ENCODE measurements around the gene TMEM184B.
"Not testable (repeated sequence)": the region's sequence is repeated elsewhere in the genome, so short reads cannot be mapped to it uniquely, and the experiment has no call there.

Gene TMEM184B

GRCh38 chr22:38202437-38203089, 70.2 kb downstream of the TMEM184B start:
- peak; percentile 52 for DNase-seq

- DNase-seq: peak; percentile 77
These were observed 70.9 kb downstream of the TMEM184B start, which contains the start of gene MAFF for GRCh38 chr22:38201711-38202436. MAFF (plus strand) TSS chr22:38201994; CDS start chr22:38213854, 11,860 bp downstream.

GRCh38 chr22:38201371-38201710, 71.5 kb downstream of the TMEM184B start:
- no peak for DNase-seq

GRCh38 chr22:38199826-38200559, 72.8 kb downstream of the TMEM184B start:
- DNase-seq: no peak

GRCh38 chr22:38196791-38197419, 75.9 kb downstream of the TMEM184B start:
- no peak for DNase-seq

GRCh38 chr22:38193580-38193979, 79.2 kb downstream of the TMEM184B start:
- DNase-seq: no peak

GRCh38 chr22:38192475-38192863, 80.3 kb downstream of the TMEM184B start:
- no peak for DNase-seq

GRCh38 chr22:38191731-38192474, 80.9 kb downstream of the TMEM184B start:
- no peak for DNase-seq

GRCh38 chr22:38191055-38191454, 81.8 kb downstream of the TMEM184B start:
- no peak for DNase-seq

- no peak for DNase-seq
These were observed 82.2 kb downstream of the TMEM184B start for GRCh38 chr22:38190581-38190980.

- no peak for DNase-seq
These were observed 83.7 kb downstream of the TMEM184B start for GRCh38 chr22:38189104-38189503.

- DNase-seq: no peak
These were observed 85.2 kb downstream of the TMEM184B start for GRCh38 chr22:38187413-38188212.

GRCh38 chr22:38186429-38186828, 86.4 kb downstream of the TMEM184B start:
- no peak for DNase-seq

GRCh38 chr22:38184788-38185187, 88.0 kb downstream of the TMEM184B start:
- DNase-seq: no peak

GRCh38 chr22:38181453-38182200, 91.2 kb downstream of the TMEM184B start, which contains the start of gene PLA2G6:
PLA2G6 (minus strand) TSS chr22:38181830; CDS start chr22:38169426, 12,404 bp downstream.
- peak; percentile 92 for DNase-seq

- peak; percentile 55 for DNase-seq
These were observed 91.9 kb downstream of the TMEM184B start for GRCh38 chr22:38180841-38181452.

GRCh38 chr22:38178605-38178937, 94.2 kb downstream of the TMEM184B start:
- DNase-seq: not testable (repeated sequence)

- DNase-seq: no peak
These were observed 94.7 kb downstream of the TMEM184B start for GRCh38 chr22:38177926-38178604.

- DNase-seq: not testable (repeated sequence)
These were observed 95.3 kb downstream of the TMEM184B start for GRCh38 chr22:38177571-38177925.

- no peak for DNase-seq
These were observed 95.8 kb downstream of the TMEM184B start for GRCh38 chr22:38177044-38177443.
